Heart left ventricle (tissue), 13 donors: ENCODE data around the gene SCN5A.

Experiments used
- CTCF ChIP-seq, 12 donors: fragments of 200-600 bp; sonication (generic) in 4 of 12; IDR thresholded peaks; one replicate each; pipeline versions ENCODE4 v1.5.0 to v1.8.0; 2018 to 2022; ENCODE audit warnings: antibody characterized with exemption in 12 of 12, mild to moderate bottlenecking in 5 of 12
- POLR2A ChIP-seq, 2 donors: fragments of 450-650 bp; IDR thresholded peaks; one replicate each; pipeline ENCODE4 v1.6.1; 2017; ENCODE audit warnings: antibody characterized with exemption in 2 of 2, mild to moderate bottlenecking in 2 of 2, moderate library complexity in 2 of 2
- donor health status: ischemic (EF 13 %, LVEDD 7.1; RV severe dilation, severe dysfunction).
- donor health status: DM: no; HTN: yes; CAD: no.
- donor health status: DM: no; HTN: no; CAD: no.
- donor health status: ischemic (EF 25% LVEDD 6.9; RV normal size, moderate dysfunction).
- donor health status: ischemic (EF 25% LVEDD 5.7; RV mildly dilated, moderate dysfunction).
- donor health status: ischemic (EF 35%, LVEDD 5.7; RV mildly dilated, moderate dysfunction).
- donor health status: nonischemic (EF 11% LVEDD 7.7; RV severe dilation, severe dysfunction).
- donor health status: DM: yes; HTN: yes; CAD: no.
- donor health status: PGD.
- donor health status: ischemic (EF 29% LVEDD 5.4; RV normal size, mild dysfunction).
- donor health status: nonischemic (EF 23%, LVEDD 6.1; RV moderate dilation, normal function).

GRCh38 chr3:38643090-38643489 is 6.4 kb downstream of the SCN5A start:
- no peak for TF ChIP-seq POLR2A (IDR thresholded peaks at IDR 0.05)
- TF ChIP-seq CTCF (IDR thresholded peaks at IDR 0.05) = no peak
